Pancreas (tissue), 10 donors: ENCODE data around the gene JUNB. TPM values are rescaled to one million over a fixed set of nuclear protein-coding genes. Genes with fewer than 3 reads are reported as not detected.
A peak's percentile ranks its signal among the peaks of the same experiment; 100 is the strongest.

ENCODE experiments used
- ATAC-seq, 4 donors: fragments of 200-7000 bp; cut with Tn5 transposase; one replicate each; pipeline versions ENCODE4 v1.8.0 to v1.9.1; 2020; ENCODE audit warnings: mild to moderate bottlenecking in 4 of 4, moderate library complexity in 4 of 4
- DNase-seq, 6 donors: peaks; one replicate each; pipeline ENCODE4 v3.0.0-alpha.2; 2020
- FAIRE-seq: peaks from 2 replicates; lab custom pipeline; 2012; peaks lifted over from hg19 to GRCh38; lab: Jason Lieb, UNC
- H3K27ac ChIP-seq, 4 donors: fragments of 200-600 bp; sonication (generic); 1 replicate in 3 of 4; 2 replicates in 1 of 4; pipeline versions ENCODE4 v1.5.0 to v1.8.0; 2020
- H3K27me3 ChIP-seq, 4 donors: fragments of 200-600 bp; one replicate each; pipeline ENCODE4 v1.8.0; 2021
- H3K36me3 ChIP-seq, 3 donors: fragments of 200-600 bp; sonication (generic) in 1 of 3; one replicate each; pipeline versions ENCODE4 v1.5.0 to v1.8.0; 2020 to 2021
- H3K4me1 ChIP-seq, 3 donors: fragments of 200-600 bp; one replicate each; pipeline ENCODE4 v1.8.0; 2021
- H3K4me3 ChIP-seq, 4 donors: fragments of 200-600 bp; sonication (generic) in 2 of 4; one replicate each; pipeline versions ENCODE4 v1.5.0 to v1.8.0; 2020 to 2021
- H3K9me3 ChIP-seq, 4 donors: fragments of 200-600 bp; one replicate each; pipeline ENCODE4 v1.8.0; 2021
- WGBS, 2 donors: extraction: QIAGEN DNeasy Blood & Tissue Kit; methylation state at CpG; one replicate each; pipeline ENCODE4 v1.1.7; 2013; 5-methylcytosine and 5-hydroxymethylcytosine counted together
- intact Hi-C, 3 donors: fragments of 100-400 bp; cut with DNase I; formaldehyde crosslinking; loops; one replicate each; pipeline versions ENCODE4 v1.11.1 to v1.14.2; 2022
- polyA plus RNA-seq, 2 donors: library from polyadenylated mRNA; stranded (reverse); fragments of 200-250 nt; gene quantifications; one replicate each; pipeline ENCODE4 v1.2.3, GENCODE V29; 2013
- total RNA-seq, 6 donors: library from RNA; stranded (reverse); fragmentation: NEBNext Ultra II Directional in 4 of 6; extraction: Animal tissue kit (Norgen Biotek cat#: 25700) in 4 of 6; gene quantifications; one replicate each; pipeline versions ENCODE4 v1.2.1 to v1.2.4, GENCODE V29; 2021 to 2023
- TF ChIP-seq, protein P1 (sequence below), 4 donors: fragments of 200-600 bp; sonication (generic) in 3 of 4; IDR thresholded peaks; one replicate each; pipeline versions ENCODE4 v1.5.0 to v1.8.0; 2021; ENCODE audit warnings: antibody characterized with exemption in 4 of 4
- donor health status: healthy with polysubstance abuse.
- donor health status: DM: no; HTN: no; CAD: no; lungs with moderate emphysema.
- donor health status: DM: no; HTN: no; CAD: no.
- donor health status: control.
- donor health status: control.
- donor health status: Bipolar disorder and iron deficiency.
- donor health status: DM: yes; HTN: yes; CAD: no.
- donor health status: DM: no; HTN: no; CAD: no.
- donor health status: DM: no; HTN: no; CAD: no.
- donor health status: DM: yes; HTN: yes; CAD: no.

The JUNB gene
- total and polyA plus RNA-seq, 8 donors = 41.6 to 206 (median 97.8) TPM

DNA sequence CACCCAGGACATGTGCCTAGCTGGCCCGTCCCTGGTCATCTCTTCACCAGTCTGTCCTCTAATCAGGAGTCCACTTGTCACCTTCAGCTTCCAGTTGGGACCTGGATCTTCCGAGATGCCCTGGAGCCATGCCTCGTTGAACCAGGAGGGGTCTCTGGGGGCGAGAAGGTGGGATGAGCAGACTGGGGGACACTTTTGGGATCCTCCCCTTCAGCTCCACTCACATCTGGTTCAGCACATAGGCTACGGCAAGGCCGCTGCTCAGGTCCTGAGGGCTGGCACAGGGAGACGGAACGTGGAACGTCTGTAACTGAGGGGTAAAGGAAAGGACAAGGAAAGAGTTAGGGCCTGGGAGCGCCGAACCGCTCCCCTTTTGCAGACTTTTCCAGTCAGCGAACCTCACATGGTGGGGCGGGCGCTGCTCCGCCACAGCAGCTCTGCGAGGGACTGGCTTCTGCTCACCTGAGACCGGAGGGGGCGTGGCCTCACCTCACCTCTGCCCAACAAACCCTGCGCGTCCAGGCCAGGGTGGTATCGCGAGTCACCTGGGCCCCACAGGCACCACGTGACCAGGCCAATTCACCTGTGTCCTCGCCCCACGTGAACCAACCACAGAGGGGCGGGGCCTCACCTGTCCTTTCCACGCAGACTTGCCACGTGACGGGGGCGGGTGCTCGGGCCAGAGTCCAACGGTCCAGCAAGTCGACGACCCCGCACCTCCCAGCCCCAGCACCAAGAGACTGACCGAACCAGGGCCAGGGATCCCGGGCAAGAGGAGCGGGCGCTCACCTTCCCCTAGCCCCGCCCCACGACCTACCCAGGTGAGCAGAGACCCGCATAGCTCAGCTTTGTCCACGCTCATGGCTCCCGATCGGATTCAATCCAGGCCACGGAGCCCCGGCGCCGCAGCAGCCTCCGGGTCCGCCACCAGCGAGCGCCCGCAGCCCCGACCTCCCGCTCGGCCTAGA is 16.4 kb upstream of the JUNB start, which contains the start of gene HOOK2:
HOOK2 (minus strand) TSS at position 965 of the 968 bp plus-strand sequence; CDS start at position 862, 103 bp downstream.
- H3K36me3 ChIP-seq = peaks cover 0 to under 1% (median 0%) of the 10 kb centered on the region in 3 donors
- intact Hi-C loops = no loop called here
- peak within 1 kb of the TSS; percentile 46 to 75 (median 60) for H3K4me3 ChIP-seq
- no peak for FAIRE-seq
- peak; percentile 75 to 83 (median 78) for ATAC-seq
- H3K27me3 ChIP-seq = no peaks in the 10 kb centered on the region
- peaks cover 5 to 19% (median 10%) of the 10 kb centered on the region in 3 donors for H3K4me1 ChIP-seq
- H3K9me3 ChIP-seq = no peaks in the 10 kb centered on the region
- peak within 1 kb of the TSS; percentile 99 for H3K27ac ChIP-seq
- DNase-seq = peak; percentile 94 to 100 (median 99)
- TF ChIP-seq, protein P1, sequence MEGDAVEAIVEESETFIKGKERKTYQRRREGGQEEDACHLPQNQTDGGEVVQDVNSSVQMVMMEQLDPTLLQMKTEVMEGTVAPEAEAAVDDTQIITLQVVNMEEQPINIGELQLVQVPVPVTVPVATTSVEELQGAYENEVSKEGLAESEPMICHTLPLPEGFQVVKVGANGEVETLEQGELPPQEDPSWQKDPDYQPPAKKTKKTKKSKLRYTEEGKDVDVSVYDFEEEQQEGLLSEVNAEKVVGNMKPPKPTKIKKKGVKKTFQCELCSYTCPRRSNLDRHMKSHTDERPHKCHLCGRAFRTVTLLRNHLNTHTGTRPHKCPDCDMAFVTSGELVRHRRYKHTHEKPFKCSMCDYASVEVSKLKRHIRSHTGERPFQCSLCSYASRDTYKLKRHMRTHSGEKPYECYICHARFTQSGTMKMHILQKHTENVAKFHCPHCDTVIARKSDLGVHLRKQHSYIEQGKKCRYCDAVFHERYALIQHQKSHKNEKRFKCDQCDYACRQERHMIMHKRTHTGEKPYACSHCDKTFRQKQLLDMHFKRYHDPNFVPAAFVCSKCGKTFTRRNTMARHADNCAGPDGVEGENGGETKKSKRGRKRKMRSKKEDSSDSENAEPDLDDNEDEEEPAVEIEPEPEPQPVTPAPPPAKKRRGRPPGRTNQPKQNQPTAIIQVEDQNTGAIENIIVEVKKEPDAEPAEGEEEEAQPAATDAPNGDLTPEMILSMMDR (IDR thresholded peaks at IDR 0.05) = no peak
- WGBS, 2 donors = 5 to 9% methylated on average over 33 to 58 of the region's 58 CpGs

DNA sequence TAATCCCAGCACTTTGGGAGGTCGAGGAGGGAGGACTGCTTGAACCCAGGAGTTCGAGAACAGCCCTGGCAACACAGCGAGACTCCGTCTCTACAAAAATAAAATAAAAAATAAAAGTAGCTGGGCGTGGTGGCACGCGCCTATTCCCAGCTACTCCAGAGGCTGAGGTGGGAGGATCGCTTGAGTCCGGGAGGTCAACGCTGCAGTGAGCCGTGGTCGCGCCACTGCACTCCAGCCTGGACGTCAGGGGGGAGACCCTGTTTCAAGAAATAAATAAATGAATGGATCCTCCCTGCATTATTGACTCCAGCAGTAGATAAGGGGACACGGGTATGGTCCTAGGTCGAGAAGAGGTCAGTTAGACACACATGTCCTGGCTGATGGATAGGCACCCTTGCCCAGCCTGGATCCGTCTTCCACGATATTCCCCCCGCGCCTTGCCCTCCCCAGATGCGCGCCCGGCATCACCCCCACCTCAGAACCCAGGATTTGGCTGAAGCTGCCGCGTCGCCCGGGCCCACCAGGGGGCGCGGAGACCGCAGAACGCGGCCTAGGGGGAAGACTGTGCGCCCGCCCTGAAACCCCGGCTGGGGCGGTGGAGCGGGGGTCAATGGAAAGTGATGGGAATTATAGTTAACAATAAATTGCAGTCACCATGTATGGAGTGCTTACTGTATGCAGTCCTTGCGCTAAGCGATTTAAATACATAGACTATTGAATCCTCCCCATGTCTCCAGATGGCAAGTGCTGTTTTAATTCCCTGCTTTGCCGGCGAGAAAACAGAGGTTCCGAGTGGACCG is 13.9 kb upstream of the JUNB start:
- Histone ChIP-seq H3K9me3 (no peaks in the 10 kb centered on the region), H3K27me3 (no peaks in the 10 kb centered on the region), H3K27ac (peak overlapping the region; percentile 76 to 97 (median 94)), H3K4me1 (peaks cover 5 to 19% (median 10%) of the 10 kb centered on the region in 3 donors), H3K4me3 (peak overlapping the region; percentile 53 to 84 (median 69)), H3K36me3 (no peaks in the 10 kb centered on the region)
- ATAC-seq (peak; percentile 47 to 71 (median 60)), FAIRE-seq (no peak), DNase-seq (peak; percentile 73 to 95 (median 85))
- intact Hi-C loops = loop anchor here in 1 of 3 donors (2.0 kb wide), 1 partner anchor 19 kb away; no protein-coding TSS in a partner anchor
- WGBS, 2 donors = 10 to 11% methylated on average over 43 of the region's 43 CpGs
- TF ChIP-seq, protein P1 (IDR thresholded peaks at IDR 0.05) = peak; percentile 85 to 94 (median 89)

DNA sequence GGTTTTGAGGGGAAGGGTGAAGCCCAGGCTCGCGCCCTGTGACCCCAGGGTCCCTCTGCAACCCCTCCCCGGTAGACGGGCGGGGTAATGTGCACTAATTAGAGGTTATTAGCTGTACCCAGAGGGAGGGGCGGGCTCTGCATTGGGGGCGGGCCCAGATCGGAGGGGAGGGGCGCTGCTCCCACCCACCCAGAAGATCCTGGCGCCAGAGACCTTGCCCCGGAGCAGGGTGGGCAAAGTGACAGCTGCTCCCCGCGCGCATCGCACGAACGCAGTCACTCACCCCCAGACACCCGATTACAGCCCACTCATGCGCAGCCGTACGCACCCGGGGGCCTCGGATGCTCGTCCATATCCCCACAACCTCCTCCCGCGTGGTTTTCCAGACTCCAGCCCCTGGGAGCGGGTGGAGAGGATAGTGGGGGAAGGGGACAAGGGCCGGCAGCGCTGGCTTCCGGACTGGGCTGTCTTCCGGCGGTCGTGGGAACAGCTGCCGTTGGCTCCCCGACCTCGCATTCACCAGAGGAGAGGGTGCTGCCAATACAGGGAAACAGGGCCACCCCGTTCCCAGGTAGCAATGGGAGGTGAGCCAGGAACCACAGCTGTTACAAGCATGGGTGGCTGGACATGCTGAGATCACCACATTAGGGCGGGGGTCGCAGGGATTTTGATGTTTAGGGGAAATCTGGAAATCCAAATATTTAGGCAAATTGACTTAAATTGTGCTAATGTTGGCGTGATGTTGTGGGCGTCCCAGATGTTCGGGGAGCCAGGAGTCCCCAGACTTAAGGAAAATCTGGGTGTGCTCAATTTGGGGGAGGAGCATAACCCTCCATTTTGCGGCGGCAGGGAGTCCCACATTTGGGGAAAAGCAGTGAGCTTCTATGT is 13.0 kb upstream of the JUNB start:
- 1 to 2% methylated on average over 39 to 44 of the region's 44 CpGs for WGBS, 2 donors
- Histone ChIP-seq H3K36me3 (no peaks in the 10 kb centered on the region), H3K9me3 (no peaks in the 10 kb centered on the region), H3K4me3 (peak overlapping the region; percentile 53 to 84 (median 69)), H3K27me3 (no peaks in the 10 kb centered on the region), H3K4me1 (peaks cover 5 to 23% (median 16%) of the 10 kb centered on the region in 3 donors), H3K27ac (peak overlapping the region; percentile 76 to 97 (median 94))
- FAIRE-seq (no peak), DNase-seq (peak; percentile 83 to 95 (median 91)), ATAC-seq (peak; percentile 47 to 67 (median 55))
- intact Hi-C loops = no loop called here
- TF ChIP-seq, protein P1 (IDR thresholded peaks at IDR 0.05) = no peak

DNA sequence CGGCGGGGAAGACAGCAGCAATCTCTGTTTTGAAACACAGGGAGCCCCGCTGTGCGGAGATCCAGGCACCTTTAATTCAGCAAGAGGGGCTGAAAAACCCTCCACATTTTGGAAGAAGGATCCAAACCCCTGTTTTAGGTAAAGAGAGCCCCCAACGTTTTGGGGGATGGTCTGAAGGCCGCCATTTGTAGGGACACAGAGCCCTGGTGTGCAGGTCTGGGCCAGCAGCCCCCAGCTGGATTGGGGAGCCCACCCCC is 12.5 kb upstream of the JUNB start:
- intact Hi-C loops = no loop called here
- Histone ChIP-seq H3K9me3 (no peaks in the 10 kb centered on the region), H3K36me3 (no peaks in the 10 kb centered on the region), H3K4me3 (peak overlapping the region in 2 of 4 donors; percentile 63 to 84), H3K27ac (peak overlapping the region; percentile 76 to 97 (median 94)), H3K27me3 (no peaks in the 10 kb centered on the region), H3K4me1 (peaks cover 5 to 29% (median 21%) of the 10 kb centered on the region in 3 donors)
- WGBS, 2 donors = 56 to 59% methylated on average over 6 of the region's 6 CpGs
- TF ChIP-seq, protein P1 (IDR thresholded peaks at IDR 0.05) = no peak
- FAIRE-seq = no peak
- no peak for ATAC-seq
- no peak for DNase-seq
